Upper lobe of left lung (tissue), 4 donors: Measurements from ENCODE around the gene PRELP.

Source experiments
- EP300 ChIP-seq, 4 donors: sonication (generic); formaldehyde crosslinking; IDR thresholded peaks; one replicate each; pipeline ENCODE4 v1.5.1; 2017; ENCODE audit warnings: antibody characterized with exemption in 4 of 4, control low read depth in 2 of 4
- TF ChIP-seq, protein P1 (sequence below), 6 experiments: fragments of 450-650 bp in 4 of 6; fragments of 200-600 bp in 2 of 6; sonication (generic) in 2 of 6; IDR thresholded peaks; one replicate each; pipeline ENCODE4 v1.5.1; 2016 to 2019; ENCODE audit warnings: antibody characterized with exemption in 6 of 6

GRCh38 chr1:203518541-203518940, 42.9 kb downstream of the PRELP start:
- TF ChIP-seq EP300 (IDR thresholded peaks at IDR 0.05) = no peak
- TF ChIP-seq, protein P1, sequence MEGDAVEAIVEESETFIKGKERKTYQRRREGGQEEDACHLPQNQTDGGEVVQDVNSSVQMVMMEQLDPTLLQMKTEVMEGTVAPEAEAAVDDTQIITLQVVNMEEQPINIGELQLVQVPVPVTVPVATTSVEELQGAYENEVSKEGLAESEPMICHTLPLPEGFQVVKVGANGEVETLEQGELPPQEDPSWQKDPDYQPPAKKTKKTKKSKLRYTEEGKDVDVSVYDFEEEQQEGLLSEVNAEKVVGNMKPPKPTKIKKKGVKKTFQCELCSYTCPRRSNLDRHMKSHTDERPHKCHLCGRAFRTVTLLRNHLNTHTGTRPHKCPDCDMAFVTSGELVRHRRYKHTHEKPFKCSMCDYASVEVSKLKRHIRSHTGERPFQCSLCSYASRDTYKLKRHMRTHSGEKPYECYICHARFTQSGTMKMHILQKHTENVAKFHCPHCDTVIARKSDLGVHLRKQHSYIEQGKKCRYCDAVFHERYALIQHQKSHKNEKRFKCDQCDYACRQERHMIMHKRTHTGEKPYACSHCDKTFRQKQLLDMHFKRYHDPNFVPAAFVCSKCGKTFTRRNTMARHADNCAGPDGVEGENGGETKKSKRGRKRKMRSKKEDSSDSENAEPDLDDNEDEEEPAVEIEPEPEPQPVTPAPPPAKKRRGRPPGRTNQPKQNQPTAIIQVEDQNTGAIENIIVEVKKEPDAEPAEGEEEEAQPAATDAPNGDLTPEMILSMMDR (IDR thresholded peaks at IDR 0.05) = no peak
